IgD-negative memory B cell (primary cell): ENCODE results near the gene PRDM15. TPM values are rescaled to one million over a fixed set of nuclear protein-coding genes. Genes with fewer than 3 reads are reported as not detected.
"Not testable (repeated sequence)": the region's sequence is repeated elsewhere in the genome, so short reads cannot be mapped to it uniquely, and the experiment has no call there.

Experiments used
- H3K27ac Mint-ChIP-seq, 3 donors: one replicate each; pipeline ENCODE4 v1.8.0; 2020 to 2022; ENCODE audit warnings: mild to moderate bottlenecking in 3 of 3, mixed read lengths in 3 of 3, moderate library complexity in 1 of 3
- H3K27me3 Mint-ChIP-seq: one replicate; pipeline ENCODE4 v1.8.0; 2021; ENCODE audit warnings: mixed read lengths
- H3K36me3 Mint-ChIP-seq: one replicate; pipeline ENCODE4 v1.8.0; 2020; ENCODE audit warnings: mild to moderate bottlenecking, mixed read lengths
- H3K4me1 Mint-ChIP-seq, 3 donors: one replicate each; pipeline ENCODE4 v1.8.0; 2020 to 2022; ENCODE audit warnings: mixed read lengths in 3 of 3, mild to moderate bottlenecking in 1 of 3
- H3K4me3 Mint-ChIP-seq, 4 donors: one replicate each; pipeline ENCODE4 v1.8.0; 2020 to 2022; ENCODE audit warnings: mild to moderate bottlenecking in 4 of 4, mixed read lengths in 4 of 4, moderate library complexity in 3 of 4
- H3K9me3 Mint-ChIP-seq, 3 donors: one replicate each; pipeline ENCODE4 v1.8.0; 2020 to 2021; ENCODE audit warnings: mixed read lengths in 3 of 3, mild to moderate bottlenecking in 1 of 3
- polyA plus RNA-seq: library from polyadenylated mRNA; unstranded; fragments of 300-500 nt; fragmentation: Illumina TruSeq; gene quantifications from one replicate; pipeline ENCODE4 v1.2.3, GENCODE V29; 2021

Gene PRDM15
- polyA plus RNA-seq, 1 donor from 2014 or later, result 5.6 TPM

GRCh38 chr21:41801321-41802197 is 77.6 kb downstream of the PRDM15 start:
- Mint-ChIP-seq H3K27ac (no peak overlapping the region), H3K36me3 (peaks cover 14% of the 10 kb centered on the region), H3K4me1 (no peaks in the 10 kb centered on the region), H3K27me3 (no peaks in the 10 kb centered on the region), H3K4me3 (no peak overlapping the region), H3K9me3 (no peaks in the 10 kb centered on the region)

DNA sequence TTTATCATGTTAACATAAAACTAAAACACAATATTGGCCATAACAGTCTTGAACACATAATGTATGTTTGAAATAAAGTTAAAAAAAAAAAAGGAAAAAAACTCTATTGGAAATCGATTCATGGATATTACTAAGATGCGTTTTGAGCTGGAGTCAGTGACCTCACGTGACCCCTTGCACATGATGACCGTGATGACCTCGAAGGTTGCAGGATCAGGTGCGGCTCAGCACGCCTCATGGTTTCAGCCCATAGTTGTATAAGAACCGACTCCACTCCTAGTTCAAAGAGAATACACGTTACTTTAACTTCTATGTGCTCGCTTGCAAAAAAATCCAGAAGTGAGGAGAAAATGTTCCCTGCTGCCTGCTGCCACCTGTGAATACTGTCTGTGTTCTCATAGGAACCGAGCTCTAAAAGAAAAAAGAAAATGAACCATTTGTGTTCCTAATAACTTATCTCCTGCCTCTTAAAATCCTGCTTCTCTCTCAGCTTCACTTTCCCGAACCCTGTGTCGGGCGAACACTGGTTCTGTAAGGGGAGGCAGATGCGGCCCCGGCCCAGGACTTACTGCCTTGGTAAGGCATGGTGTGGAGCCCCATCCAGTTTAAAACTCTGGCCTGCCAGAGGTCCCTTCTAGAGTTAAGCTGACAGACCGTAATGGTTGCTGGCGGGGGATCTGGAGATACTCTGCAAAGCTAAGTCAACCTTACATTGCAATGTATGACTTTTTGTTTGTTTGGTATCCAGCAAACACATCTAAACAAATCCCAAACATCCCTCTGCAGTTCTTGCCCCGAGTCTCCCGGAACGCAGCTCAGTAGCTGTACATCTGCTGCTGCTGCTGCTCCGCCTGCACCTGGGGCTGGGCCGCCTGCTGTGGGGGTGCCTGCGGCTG is 78.5 kb downstream of the PRDM15 start:
- no peaks in the 10 kb centered on the region for H3K4me1 Mint-ChIP-seq
- H3K27me3 Mint-ChIP-seq, result no peaks in the 10 kb centered on the region
- H3K9me3 Mint-ChIP-seq, result no peaks in the 10 kb centered on the region
- H3K27ac Mint-ChIP-seq, result no peak overlapping the region
- no peak overlapping the region for H3K4me3 Mint-ChIP-seq
- H3K36me3 Mint-ChIP-seq, result peaks cover 13% of the 10 kb centered on the region

DNA sequence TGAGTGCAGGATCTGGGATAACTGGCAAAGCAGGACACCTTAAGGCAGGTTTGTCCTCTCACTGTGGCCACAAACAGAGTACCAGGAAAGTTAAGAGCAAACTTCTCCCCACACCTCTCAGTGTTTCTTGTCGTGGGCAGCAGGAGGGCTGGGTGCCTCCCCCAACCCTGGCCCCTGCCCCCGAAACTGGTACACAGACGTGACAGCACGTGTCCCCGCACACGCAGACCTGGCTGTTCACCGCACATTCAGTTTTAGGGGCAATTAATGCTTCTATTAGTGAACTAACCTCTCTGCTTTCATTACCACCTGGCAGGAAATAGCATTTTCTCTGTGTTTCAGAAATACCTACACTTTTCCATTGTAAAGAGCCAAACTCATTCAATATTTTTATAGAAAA is 79.4 kb downstream of the PRDM15 start:
- Mint-ChIP-seq H3K27me3 (no peaks in the 10 kb centered on the region), H3K27ac (no peak overlapping the region), H3K36me3 (peaks cover 13% of the 10 kb centered on the region), H3K4me1 (no peaks in the 10 kb centered on the region), H3K9me3 (no peaks in the 10 kb centered on the region), H3K4me3 (no peak overlapping the region)

GRCh38 chr21:41798326-41798725 is 80.8 kb downstream of the PRDM15 start:
- no peaks in the 10 kb centered on the region for H3K4me1 Mint-ChIP-seq
- H3K27ac Mint-ChIP-seq, result no peak overlapping the region
- no peaks in the 10 kb centered on the region for H3K27me3 Mint-ChIP-seq
- H3K36me3 Mint-ChIP-seq, result peaks cover 15% of the 10 kb centered on the region
- peak overlapping the region in 1 of 4 donors; percentile 17 for H3K4me3 Mint-ChIP-seq
- peaks cover 0 to 6% (median 4%) of the 10 kb centered on the region in 3 donors for H3K9me3 Mint-ChIP-seq

DNA sequence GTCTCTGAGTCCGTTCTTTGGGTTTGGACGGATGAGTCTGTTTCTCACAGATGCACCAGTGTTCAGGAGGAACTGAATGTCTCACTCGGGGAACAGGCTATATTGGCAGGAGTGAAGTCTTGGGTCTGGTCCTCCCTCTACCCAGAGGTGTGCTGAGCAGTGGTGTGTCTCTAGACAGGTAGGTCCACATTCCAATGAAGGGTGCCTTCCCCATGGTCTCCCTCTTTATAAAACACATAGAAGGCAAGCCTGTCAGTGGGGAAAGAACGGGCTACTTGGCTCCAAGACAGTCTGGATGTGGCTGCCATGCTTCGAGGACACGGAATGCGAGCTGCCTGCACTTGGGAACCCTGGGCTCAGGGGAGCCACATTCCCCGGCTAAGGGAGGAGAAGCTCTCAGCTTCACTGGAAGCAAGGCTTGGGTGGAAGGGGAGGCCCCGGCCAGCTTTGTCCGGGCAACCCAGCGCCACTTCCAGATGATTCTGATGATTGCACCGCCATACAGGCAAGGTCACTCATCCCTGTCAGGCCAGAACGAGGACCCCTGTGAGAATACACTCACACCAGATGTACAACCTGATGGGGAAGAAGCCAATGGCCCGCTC is 82.6 kb downstream of the PRDM15 start:
- Mint-ChIP-seq H3K27ac (peak overlapping the region in 1 of 3 donors; percentile 16), H3K9me3 (peaks cover 2 to 13% (median 13%) of the 10 kb centered on the region in 3 donors), H3K36me3 (peaks cover 16% of the 10 kb centered on the region), H3K4me3 (no peak overlapping the region), H3K4me1 (no peaks in the 10 kb centered on the region), H3K27me3 (no peaks in the 10 kb centered on the region)

GRCh38 chr21:41795726-41796125 is 83.4 kb downstream of the PRDM15 start:
- H3K27ac Mint-ChIP-seq, result no peak overlapping the region
- H3K9me3 Mint-ChIP-seq, result peaks cover 2 to 17% (median 13%) of the 10 kb centered on the region in 3 donors
- H3K27me3 Mint-ChIP-seq, result no peaks in the 10 kb centered on the region
- H3K36me3 Mint-ChIP-seq, result peaks cover 15% of the 10 kb centered on the region
- H3K4me3 Mint-ChIP-seq, result no peak overlapping the region
- H3K4me1 Mint-ChIP-seq, result no peaks in the 10 kb centered on the region

- Mint-ChIP-seq H3K27me3 (no peaks in the 10 kb centered on the region), H3K4me1 (no peaks in the 10 kb centered on the region), H3K4me3 (no peak overlapping the region)
These were observed 84.5 kb downstream of the PRDM15 start for GRCh38 chr21:41794600-41794999.

DNA sequence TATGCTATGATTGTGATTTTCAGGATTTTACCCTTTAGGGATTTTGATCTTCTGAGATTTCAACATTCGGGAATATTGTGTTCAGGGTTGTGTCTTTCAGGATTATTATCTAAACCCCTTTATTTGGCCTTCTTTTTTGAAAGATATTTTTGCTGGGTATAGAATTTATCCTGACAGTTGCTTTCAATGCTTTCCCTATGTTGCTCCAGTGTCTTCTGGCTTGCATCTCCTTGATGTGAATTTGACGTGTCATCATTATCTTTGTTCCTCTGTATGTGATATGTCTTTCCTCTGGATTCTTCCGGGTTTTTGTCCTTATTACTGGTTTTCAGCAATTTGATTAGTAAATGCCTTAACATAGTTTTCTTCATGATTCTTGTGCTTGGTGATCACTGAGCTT is 86.4 kb downstream of the PRDM15 start:
- Mint-ChIP-seq H3K27ac (no peak overlapping the region), H3K4me3 (no peak overlapping the region), H3K27me3 (no peaks in the 10 kb centered on the region), H3K9me3 (peaks cover 2 to 17% (median 13%) of the 10 kb centered on the region in 3 donors), H3K4me1 (peaks cover 0 to 1% (median 0%) of the 10 kb centered on the region in 3 donors), H3K36me3 (peaks cover 3% of the 10 kb centered on the region)

More at GRCh38 chr21:41794600-41794999, 84.5 kb downstream of the PRDM15 start:
- Mint-ChIP-seq H3K27ac (no peak overlapping the region), H3K9me3 (peaks cover 2 to 17% (median 13%) of the 10 kb centered on the region in 3 donors), H3K36me3 (peaks cover 9% of the 10 kb centered on the region)

GRCh38 chr21:41786509-41786987 is 92.6 kb downstream of the PRDM15 start:
- no peak overlapping the region for H3K27ac Mint-ChIP-seq
- no peaks in the 10 kb centered on the region for H3K36me3 Mint-ChIP-seq
- H3K4me3 Mint-ChIP-seq, result no peak overlapping the region
- H3K9me3 Mint-ChIP-seq, result peaks cover 0 to 4% (median 0%) of the 10 kb centered on the region in 3 donors
- peaks cover 24% of the 10 kb centered on the region for H3K27me3 Mint-ChIP-seq
- H3K4me1 Mint-ChIP-seq, result peaks cover 0 to 1% (median 0%) of the 10 kb centered on the region in 3 donors

DNA sequence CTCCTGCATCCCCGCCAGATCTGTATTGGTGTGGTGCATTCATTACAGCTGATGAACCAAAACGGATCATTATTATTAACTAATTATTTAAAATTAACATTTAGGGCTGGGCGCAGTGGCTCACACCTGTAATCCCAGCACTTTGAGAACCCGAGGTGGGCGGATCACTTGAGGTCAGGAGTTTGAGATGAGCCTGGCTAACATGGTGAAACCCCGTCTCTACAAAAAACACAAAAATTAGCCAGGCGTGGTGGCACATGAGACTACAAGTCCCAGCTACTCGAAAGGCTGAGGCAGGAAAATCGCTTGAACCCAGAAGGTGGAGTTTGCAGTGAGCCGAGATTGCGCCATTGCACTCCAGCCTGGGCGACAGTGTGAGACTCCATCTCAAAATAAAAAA is 93.9 kb downstream of the PRDM15 start:
- not testable (repeated sequence) for H3K36me3 Mint-ChIP-seq, H3K4me1 Mint-ChIP-seq, H3K9me3 Mint-ChIP-seq, H3K4me3 Mint-ChIP-seq, H3K27ac Mint-ChIP-seq
- peaks cover 25% of the 10 kb centered on the region for H3K27me3 Mint-ChIP-seq

GRCh38 chr21:41784456-41785102 is 94.6 kb downstream of the PRDM15 start:
- Mint-ChIP-seq H3K9me3 (no peaks in the 10 kb centered on the region), H3K4me3 (no peak overlapping the region), H3K4me1 (peaks cover 0 to 6% (median 3%) of the 10 kb centered on the region in 3 donors), H3K36me3 (peaks cover 2% of the 10 kb centered on the region), H3K27ac (peak overlapping the region in 1 of 3 donors; percentile 1), H3K27me3 (peaks cover 28% of the 10 kb centered on the region)

DNA sequence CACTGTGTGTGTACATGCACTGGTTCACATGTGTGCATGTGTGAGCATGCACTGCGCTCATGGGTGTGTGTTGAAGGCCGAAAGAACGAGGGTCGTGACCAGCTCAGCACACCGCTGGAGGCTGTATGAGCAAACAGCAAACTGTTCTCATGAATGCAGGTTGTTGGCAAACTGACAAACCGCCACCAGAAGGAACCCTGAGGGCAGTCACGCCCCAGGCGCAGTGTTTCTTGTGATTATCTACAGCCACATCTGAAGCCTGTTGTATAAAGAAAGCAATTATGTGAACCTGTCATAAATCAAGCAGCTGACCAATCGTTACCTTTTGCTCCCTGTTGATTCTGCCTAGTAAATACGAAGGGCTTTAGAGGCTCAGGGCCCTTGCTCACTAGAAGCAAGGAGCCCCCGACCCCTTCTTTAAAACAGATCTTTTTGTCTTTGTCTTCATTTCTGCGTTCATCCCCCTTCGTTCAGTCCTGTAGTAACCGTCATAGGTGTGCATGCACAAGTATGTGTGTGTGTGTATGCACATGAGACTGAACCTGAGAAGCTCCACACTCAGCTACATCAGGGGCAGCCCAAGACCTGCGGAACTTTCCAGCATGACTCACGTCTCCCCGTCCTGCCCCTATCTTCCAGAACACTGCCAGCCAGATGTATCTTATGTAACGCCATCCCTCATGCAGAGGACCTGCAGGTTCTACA is 95.5 kb downstream of the PRDM15 start:
- peak overlapping the region in 1 of 3 donors; percentile 33 for H3K27ac Mint-ChIP-seq
- peaks cover 3 to 8% (median 7%) of the 10 kb centered on the region in 3 donors for H3K4me1 Mint-ChIP-seq

DNA sequence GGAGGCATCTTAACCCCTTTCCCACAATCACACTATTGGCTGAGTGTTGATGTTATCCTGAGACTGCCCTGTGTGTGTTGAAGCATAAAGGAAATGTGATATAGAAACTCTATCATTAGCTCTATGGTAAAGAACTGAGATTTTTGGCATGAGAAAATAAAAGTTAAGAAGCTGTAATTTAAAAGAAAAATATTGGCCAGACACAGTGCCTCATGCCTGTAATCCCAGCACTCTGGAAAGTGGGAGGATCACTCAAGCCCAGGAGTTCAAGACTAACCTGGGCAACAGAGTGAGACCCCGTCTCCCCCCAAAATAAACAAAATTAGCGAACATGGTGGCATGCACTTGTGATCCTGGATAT is 98.1 kb downstream of the PRDM15 start:
- H3K36me3 Mint-ChIP-seq, result peaks cover 2% of the 10 kb centered on the region
- H3K9me3 Mint-ChIP-seq, result no peaks in the 10 kb centered on the region
- peaks cover 48% of the 10 kb centered on the region for H3K27me3 Mint-ChIP-seq

More for the DNA sequence above, 95.5 kb downstream of the PRDM15 start:
- Mint-ChIP-seq H3K4me3 (no peak overlapping the region), H3K27me3 (peaks cover 37% of the 10 kb centered on the region), H3K36me3 (peaks cover 2% of the 10 kb centered on the region), H3K9me3 (no peaks in the 10 kb centered on the region)

More for the DNA sequence above, 98.1 kb downstream of the PRDM15 start:
- H3K4me1 Mint-ChIP-seq, result peaks cover 4 to 7% (median 7%) of the 10 kb centered on the region in 3 donors
- no peak overlapping the region for H3K27ac Mint-ChIP-seq
- no peak overlapping the region for H3K4me3 Mint-ChIP-seq
